Activated T-helper 1 cell treated with Interleukin-2 at 50 U/mL for 16 hours (primary cell): ENCODE measurements around the gene TMEM258.
A peak's percentile ranks its signal among the peaks of the same experiment; 100 is the strongest.

Source experiments
- DNase-seq: peaks from one replicate; pipeline ENCODE4 v3.0.0-alpha.2; 2020; ENCODE audit warnings: low read depth

TMEM258 gene

DNA sequence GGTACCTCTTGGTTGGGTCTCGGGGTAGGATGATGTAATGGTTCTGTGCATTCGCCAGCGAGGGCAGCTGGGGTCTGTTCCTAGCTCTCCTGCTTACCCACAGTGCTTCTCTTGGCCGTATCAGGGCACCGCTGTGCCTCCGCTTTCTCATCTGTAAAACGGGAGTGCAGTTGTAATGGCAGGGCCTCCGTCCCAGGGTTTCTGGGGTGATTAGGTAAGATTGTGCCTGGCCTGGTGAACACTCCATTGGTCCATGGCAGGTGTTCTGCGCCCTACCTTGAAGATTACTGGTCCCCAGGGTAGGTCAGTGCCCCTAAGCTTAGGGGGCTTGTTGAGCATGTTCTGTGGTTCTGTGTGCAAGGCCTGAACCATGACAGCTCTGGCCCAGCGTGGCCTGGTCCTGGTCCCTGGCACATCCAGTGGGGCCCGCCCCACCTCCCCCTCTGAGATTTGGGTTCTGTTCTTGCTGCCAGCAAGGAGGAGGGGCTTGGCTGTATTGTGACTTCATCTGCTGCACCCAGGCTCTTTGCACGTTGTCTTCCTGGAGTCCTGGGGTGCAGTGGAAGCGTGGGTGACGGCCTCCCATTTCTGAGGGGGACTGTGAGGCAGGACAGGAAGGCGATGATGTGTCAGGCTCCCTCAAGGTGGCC, 35.1 kb downstream of the TMEM258 start:
- no peak for DNase-seq

DNA sequence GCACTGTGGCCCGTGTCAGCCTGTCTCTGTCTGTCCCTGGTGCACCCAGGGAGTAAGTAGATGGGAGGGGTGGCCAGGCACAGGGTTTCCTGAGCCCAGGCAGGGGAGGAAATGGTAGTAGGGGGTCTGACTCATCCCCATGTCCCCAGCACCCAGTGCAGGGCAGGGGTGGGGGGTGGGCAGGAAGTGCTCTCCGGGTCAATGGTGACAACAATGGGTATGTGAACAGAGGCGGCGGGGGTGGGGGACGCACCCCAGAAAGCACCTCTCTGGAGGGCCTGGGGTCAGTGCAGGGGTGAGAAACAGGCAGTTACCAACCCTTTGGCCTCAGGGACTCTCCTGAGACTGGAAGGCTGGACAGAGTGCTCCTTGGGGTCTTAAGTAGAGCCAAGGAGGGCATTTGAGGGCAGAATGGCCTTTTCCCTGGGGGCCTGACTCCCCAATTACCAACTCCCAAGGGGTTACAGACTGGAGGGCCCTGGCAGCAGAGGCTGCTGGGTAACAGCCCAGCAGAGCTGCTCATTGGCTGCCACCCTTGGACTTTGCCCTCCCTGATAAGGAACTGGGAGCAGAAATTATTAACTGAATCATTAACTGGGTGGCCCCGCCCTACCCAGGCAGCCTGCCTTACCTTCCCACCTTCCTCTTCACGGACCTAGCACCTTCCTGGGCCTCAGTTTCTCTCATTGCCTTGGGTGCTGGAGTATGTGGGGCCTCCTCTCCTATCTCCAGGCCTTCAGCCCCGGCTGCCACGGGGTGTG, 35.8 kb downstream of the TMEM258 start:
- peak; percentile 43 for DNase-seq

- no peak for DNase-seq
These were observed 36.3 kb downstream of the TMEM258 start for GRCh38 chr11:61756147-61756451.

- DNase-seq: no peak
These were observed 37.6 kb downstream of the TMEM258 start for GRCh38 chr11:61754534-61755482.

- DNase-seq: no peak
These were observed 38.7 kb downstream of the TMEM258 start for GRCh38 chr11:61753672-61754071.

DNA sequence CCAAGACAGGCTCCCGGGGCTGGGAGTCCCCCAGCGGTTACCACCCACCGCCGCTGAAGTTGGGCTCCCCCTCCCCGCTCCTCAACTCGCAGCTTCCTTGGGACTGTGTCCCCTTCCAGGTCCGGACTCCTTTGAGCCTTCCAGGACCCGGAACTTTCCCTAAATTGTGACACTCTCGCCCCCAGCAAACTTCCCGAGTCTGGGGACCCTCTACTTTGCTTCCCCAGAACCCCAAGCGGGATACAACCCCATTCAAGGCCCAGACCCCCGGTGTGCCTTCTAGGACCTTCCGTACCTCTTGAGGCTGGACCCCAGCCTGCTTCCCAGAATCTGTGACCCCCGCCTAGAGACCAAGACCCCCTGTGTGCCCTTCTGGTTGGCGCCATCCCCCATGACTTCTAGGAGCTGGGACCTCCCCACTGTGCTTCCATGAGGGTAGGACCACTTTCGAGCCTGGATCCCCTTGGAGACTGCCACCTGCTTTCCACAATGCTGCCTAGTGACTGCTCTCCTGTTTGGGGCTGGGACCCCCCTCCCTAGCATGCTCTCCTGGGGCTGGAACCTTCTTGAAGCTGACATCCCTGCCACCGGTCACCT, 39.4 kb downstream of the TMEM258 start:
- no peak for DNase-seq

- peak; percentile 50 for DNase-seq
These were observed 40.1 kb downstream of the TMEM258 start, which contains the start of gene MYRF for GRCh38 chr11:61752117-61752924. MYRF (plus strand) TSS chr11:61752636; CDS start chr11:61752745, 109 bp downstream.

GRCh38 chr11:61751384-61751783, 41.0 kb downstream of the TMEM258 start:
- no peak for DNase-seq

GRCh38 chr11:61750631-61751273, 41.6 kb downstream of the TMEM258 start:
- no peak for DNase-seq

DNA sequence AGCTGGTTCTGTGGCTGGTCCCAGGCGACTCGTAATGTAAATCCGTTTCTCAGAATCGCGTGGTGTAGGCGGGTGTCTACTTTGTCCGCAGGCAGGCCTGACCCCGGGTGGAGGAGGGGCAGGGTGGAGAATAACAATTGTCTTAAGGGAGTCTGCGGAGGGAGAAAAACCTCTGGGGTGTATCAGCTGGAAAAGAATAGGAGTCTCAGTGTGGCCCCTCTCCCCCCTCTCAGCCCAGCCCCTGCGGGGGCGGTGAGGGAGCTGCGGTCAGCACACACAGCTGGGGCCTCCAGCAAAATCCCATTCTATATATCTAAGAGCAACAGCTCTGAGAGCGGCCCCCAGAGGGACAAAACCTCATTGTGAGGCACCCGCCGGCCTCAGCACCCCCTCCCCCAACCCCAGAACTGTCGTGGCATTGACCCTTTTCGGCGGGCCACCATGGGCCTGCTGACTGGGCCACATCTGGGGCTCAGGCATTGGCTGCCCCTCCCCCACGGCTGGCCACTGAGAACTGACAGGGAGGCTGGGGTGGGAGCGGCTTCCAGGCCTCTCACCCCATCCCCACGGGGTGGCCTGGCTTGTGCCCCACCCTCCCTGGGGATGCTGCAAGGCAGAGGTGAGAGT, 42.7 kb downstream of the TMEM258 start:
- DNase-seq: no peak

DNA sequence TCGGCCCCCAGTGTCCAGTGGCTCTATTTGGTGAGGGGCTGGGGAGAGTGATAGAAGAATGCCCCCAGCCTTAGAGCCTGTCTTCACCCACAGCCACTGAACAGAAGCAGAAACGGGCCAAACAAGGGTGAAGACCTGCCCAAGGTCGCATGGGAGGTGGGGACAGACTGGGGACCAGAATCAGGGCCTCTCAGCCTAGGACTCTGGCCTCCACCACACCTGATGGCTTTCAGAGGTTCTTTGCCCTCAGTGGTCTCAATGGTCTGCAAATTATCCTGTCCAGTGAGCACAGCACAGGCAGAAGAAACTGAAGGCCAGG, 44.5 kb downstream of the TMEM258 start:
- no peak for DNase-seq

- no peak for DNase-seq
These were observed 45.0 kb downstream of the TMEM258 start for GRCh38 chr11:61747192-61747966.

DNA sequence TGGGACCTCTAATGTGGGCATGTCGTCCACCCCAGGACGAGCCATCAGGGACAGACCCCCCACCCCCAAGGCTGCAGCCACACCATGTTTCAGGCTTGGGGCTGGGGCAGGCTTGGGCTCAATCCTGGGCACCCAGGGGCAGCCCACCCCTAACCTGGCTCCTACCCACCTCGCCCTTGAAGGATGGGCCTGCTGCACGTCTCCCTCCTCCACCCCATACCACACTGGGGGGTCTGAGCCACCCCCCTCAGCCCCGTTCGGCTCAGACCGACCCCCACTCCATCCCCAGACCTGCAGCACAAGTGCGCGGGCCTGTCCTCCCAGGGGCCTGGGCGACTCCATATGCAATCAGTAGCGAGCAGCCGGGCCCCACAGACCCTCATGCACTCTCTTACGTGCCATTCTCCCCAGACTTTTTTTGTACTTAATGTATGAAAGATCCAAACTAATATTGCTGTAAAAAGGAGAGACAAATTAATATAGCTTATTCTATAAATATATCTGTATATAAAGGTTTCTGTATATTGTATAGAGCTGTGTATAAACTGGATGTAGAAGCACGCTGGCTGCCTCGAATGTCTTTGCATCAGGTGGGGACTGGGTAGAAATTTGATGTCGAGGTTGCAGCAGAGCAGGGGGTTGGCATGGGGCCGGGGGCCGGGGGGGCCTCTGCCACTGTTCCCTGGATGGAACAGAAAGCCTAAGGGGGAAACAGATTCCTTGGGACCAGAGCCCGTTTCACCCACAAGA, 45.8 kb downstream of the TMEM258 start:
- no peak for DNase-seq

DNA sequence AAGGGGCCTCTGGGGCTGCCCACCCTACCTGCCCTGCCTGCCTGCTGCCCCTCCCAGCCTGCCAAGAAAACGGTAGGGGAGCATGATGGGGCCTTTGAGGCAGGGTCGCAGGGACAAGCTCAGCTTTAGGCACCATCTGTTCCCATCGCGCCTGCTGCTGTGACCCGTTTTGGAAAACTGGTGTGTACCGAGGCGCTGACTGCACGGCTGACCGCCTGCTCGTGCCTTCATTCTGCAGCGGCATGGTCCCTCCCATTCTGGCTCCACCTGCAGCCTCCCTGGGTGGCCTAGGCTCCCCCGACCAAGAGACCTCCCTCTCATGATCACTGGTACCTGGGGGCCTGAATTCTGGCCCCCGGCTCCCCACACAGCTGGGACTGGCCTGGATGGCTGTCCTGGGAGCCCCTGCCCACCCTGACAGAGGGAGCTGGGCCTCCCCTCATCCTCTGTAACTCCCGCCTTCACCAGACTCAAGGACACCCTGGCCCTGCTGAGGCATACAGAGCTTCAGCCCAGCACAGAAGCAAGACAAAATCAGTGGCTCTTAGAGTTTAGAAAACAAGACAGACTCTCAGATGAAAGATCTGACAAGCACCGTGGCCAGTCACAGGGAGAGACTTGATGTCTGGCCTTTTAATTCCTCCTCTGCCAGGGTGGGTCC, 46.5 kb downstream of the TMEM258 start:
- DNase-seq: no peak

DNA sequence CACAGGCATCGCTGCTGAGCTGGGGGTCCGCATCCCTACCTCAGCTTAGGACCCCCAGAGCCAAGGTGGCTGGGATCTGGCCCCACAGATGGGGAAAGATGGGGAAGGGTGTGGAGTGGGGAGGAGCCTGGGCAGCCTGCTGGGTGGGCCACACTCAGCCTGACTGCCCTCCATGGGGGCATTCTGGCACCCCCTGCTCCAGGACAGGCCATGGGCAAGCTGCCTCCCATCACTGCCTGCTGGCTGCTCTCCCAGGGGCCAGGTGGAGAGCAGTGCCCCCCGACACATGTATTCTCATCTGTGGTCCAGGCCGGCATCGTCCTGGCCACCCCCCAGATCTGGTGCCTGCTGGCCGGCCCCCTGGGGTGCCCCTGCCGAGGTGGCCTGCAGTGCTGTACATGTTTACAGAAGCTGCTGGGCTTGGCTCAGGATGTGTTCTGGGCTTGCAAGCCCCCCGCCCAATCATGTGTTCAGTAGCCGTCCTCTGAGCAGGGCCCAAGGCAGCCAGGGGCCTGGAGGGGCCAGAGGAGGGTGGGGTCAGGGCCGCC, 47.7 kb downstream of the TMEM258 start:
- no peak for DNase-seq

- no peak for DNase-seq
These were observed 48.2 kb downstream of the TMEM258 start for GRCh38 chr11:61744181-61744580.

GRCh38 chr11:61743486-61744095, 48.8 kb downstream of the TMEM258 start:
- no peak for DNase-seq

DNA sequence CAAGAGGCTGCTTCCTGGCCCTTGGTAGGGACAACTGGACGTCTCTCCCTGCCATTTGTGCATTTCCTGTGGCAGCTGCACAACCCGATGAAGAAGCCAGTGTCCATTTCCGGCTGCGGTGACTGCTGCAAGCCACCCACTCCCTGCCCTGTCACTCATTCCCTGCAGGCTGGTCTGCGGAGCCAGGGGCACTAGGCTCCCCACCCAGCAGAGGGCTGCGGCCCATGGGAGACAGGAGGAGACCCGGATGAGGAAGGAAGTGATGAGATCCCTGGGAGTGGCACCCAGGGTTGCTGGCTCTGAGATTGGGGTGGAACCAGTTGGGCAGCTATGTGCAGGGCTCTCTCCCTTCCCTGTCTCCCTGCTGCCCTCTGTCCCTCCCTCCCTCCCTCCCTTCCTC, 50.0 kb downstream of the TMEM258 start:
- no peak for DNase-seq
